Stimulated activated CD4-positive, alpha-beta T cell treated with anti-CD3 and anti-CD28 coated beads, Interleukin-15, amount 100 ng/mL, for 24 hours (primary cell): Measurements from ENCODE around the gene CHD6.

Experiments used
- DNase-seq: peaks from one replicate; pipeline ENCODE4 v3.0.0-alpha.2; 2020

The CHD6 gene

DNA sequence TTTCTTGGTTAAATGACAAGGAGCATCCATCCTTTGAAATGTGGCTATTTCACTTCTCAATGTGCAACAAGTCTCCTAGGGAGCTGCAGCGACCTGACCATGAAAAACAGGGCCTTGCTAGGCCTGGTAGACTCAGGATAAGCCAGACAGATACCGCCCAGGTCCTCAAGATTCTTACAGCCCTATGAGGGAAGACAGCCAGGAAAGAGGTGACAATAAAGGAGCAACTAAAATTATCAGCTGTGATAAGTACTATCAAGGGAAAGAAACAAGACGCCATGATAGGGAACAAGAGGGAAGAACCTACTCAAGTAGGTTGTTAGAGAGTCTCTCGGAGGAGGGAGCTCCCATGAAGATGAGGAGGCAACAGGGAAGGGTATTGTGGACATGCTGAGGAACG is 200.1 kb downstream of the CHD6 start:
- no peak for DNase-seq

DNA sequence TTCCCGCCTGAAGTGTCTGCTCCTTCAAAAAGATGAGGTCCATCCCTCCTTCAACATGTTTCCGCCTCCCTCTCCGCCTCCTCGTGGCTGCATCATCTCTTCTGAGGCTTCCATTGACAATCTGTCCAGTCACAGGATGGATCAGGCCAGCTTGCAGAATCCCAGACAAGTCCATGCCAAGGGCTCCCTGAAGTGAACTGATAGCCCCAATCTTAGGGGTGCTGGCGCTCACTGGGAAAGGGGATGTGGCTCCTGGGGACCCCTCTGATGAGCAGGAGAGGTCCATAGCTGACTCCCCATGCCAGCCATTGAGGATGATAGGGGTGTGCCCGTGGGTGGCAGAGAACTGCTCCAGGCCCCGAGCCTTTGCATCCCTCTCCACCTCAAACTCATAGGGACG is 203.0 kb downstream of the CHD6 start:
- DNase-seq: no peak

DNA sequence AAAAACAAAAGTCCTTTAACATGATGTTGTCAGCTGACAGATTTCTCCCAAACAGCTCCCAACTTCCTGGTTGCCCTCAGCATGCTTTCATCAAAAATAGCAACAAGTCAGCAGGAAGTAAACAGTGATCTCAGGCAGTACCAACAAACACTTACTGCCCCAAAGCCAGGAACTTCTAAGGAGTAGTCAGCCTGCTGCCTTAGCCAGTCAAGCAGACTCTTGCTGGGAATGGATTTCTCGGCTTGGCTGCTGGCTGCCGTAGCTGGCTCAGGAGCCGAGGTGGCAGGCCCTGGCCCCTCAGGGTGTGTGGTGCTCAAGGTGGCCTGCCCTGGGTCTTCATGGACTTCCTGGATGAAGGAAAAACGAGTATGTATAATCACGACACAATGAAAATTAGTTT is 205.0 kb downstream of the CHD6 start:
- no peak for DNase-seq

DNA sequence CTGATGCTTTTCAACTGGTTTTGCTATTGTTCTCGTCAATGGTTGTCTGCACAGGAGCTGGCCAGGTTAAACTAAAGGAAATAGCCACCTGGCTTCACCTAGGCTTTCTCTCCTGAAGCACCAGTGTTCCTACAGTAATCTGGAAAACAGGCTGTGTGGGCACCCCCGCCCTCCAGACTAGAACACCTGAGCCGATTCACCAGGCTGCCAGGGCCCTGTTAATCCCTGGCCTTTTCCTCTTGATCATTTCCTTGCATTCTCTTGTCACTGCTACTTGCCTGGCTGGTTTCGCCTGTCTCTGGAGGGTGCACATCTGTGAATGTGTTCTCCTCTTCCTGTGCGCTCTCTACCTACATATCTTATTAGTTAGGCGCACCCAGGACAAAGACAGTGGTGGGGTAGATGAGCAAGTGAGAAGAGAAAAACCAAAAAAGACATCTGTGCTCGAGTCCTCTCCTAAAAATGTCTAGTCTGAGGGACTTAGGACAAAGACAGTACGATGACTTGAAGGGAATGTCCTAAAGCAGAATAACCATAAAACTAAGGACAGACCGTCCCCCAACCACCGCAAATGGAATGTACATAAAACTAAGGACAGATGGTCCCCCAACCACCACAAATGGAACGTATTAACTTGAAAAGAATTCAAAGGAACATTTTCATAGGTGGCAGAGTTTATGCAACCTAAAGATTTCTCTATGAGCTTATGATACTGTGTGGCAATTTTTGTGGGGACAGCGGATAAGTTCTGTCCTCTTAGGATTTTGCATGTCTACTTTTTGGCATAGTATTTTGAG is 205.7 kb downstream of the CHD6 start:
- no peak for DNase-seq

DNA sequence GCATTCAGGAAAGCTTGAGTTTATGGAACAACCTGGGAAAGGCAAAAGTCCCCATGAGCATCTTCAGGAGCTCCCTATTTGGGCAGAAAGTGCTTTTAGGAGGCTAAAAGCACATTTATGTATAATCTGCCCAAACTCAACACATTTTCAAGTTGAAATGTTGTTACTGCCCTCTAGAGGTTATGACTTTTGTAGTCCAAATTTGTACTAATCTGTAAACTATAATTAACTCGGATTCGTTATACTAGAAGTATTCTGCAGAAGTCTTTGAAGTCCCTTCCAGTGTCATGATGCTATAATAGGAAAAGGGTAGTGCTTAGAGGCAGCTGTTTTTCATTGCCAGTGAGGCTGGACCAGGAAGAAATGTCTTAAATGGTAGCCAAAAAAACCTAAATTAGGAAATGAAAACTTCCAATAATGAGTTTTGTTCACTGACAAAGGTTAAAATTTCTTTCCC is 206.8 kb downstream of the CHD6 start:
- no peak for DNase-seq

DNA sequence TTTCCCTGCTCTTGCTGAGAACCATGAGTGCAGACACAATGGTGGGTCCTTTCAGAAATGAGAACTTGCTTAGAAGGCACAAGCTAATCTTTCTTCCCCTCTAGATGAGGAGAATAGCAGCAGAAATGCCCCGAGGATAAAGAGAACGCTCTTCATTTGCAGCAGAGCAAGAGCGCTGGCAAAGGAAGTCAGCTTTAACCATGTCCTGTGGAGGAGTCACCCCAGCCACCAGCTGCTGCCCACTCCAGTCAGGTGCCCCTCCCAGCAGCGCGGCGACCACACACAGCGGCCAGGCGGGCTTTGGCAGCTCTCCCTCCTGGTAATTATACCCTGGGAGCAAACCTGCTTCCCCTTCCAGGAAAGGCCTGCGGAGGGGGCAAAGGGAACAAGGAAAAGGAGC is 209.2 kb downstream of the CHD6 start:
- DNase-seq: no peak

DNA sequence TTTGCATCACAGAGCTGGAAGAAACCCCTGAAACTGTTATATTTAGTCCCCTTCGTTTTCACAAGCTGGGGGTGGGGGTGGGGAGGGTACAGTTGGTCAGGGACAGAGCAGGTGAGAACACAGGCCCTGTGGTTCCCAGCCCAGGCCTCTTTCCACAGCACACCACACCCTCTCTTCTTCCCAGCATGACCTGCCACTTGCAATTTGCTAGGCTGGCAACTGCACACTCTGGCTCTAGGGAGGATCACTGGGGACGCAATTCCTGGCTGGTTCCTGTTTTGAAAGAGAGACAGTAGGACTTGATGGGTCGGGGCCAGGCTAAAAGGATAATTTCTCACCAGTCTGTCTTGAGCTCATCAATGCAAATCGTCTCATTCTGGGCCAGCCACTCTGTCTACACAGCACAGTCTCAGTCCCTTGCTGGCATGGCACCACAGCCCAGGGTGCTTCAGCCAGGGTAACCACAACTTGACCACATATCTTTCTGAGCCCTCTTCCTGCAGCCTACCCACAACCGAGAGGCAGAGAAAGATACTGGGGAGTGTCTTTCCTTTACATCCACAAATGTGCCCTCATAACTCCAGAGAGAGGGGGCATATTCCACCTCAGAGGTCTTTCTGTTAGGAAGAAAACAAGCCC is 209.9 kb downstream of the CHD6 start:
- no peak for DNase-seq

DNA sequence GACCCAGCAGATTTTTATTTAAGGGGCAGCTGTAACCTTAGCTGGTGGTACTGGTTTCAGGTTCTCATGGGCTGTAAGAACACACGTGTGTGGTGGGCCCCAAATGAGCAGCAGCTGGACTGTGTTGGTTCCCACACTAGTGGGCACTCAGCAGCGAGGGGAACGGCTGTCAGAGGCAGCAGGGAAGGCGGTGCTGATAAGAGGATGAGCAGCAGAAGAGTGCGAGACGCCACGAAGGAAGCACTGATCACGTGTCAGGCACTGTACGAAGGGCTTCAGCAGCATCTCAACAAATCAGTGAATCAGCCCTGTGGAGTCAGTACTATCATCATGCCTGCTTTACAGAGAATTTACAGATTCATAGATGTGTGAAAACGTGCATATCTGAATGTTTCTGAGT is 210.6 kb downstream of the CHD6 start:
- no peak for DNase-seq

DNA sequence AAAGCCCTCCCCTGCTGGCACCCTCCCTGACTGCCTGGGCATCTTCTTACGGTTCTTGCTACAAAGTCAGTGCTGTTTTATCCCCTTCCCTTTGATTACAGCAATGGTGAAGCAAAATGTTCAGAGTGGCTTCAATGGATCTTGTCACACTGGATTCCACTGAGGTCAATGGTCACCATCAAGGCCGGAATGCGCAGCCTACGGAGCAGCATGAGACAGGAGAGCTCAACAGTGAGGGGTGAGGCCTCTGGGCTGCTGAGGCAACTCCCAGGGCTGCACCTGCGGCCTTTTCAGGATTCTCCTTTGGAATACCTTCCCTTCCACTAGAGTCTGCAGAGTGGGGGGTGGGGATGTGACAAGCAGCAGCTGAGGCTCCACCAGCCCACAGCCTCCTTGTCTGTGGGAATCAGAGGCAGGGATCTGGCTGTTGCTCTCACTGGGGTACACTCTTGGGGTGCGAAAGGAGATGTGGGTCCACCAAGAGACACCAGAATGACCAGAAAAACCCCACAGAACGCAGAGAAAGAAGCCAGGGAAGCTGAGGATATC is 211.2 kb downstream of the CHD6 start:
- no peak for DNase-seq

DNA sequence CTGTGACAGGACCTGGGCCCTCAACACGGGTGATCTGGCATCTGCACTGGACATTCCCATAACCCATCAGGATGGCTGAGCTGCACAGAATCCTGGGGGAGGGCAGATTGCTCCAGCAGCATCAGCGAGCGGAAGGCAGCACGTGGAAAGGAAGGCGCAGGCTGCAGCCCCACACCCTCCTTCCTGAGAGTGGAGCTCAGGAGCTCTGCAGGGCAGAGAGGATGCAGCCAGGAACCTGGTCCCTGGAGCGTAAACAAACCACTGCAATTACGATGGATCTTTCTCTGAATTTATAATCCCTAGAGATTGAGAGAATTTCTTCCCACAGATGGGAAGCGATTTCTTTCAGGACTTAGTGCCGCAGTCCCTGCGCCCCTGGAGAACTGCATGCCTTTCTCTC is 211.8 kb downstream of the CHD6 start:
- no peak for DNase-seq

DNA sequence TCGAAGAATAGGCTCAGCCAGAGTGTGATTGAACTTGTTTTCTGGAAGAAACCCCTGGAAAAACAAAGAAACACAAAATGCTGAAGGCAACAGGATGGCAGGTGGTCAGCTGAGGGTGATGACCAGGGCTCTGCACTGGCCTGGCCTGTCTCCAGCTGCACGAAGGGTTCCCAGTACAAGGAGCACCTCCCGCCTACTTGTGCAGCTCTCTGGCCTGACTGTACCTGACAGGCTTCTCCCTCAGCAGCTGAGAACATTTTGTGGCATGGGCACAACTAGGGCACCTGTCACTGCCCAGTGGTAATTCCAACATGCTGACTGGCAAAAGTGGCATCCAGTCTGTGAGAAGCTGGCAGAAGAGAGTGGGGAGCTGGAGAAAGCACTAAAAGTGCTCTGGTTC is 212.7 kb downstream of the CHD6 start:
- no peak for DNase-seq

DNA sequence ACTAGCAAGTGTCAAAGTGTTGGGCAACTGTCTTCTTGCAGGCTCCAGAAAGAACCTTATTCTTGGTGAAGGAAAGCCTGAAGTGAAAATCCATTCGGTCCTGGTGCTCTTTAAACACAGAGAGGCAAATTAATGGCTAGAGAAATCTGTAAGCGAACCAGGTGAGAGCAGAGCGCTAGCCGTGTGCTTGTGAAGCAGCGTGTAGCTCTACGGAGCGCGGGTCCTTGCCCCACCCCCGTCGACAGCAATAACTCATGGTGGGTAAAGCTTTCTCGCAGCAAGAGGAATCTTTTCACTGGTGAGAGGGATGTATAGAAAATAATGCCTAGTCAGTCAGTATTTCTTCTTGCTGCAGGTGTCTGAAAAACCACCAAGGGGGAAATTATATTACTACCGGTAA is 214.6 kb downstream of the CHD6 start:
- DNase-seq: no peak

DNA sequence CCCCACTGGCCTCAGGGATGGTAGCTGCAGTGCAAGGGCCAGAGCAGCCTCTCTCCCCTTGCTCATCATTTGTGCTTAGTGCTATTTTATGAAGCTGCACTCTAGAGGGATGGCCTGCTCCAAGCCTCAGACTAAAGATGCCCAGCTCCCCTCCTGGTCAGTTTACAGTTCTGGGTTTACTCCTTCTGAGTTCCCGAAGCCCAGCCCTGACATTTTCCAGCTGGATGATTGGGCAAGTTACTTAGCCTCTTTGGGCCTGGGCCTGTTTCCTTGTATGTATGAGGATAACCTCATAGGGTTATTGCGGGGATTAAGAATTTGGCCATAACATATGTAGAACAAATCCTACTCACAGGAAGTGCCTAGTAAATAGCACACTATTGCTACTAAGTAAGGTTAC is 219.8 kb downstream of the CHD6 start:
- no peak for DNase-seq

DNA sequence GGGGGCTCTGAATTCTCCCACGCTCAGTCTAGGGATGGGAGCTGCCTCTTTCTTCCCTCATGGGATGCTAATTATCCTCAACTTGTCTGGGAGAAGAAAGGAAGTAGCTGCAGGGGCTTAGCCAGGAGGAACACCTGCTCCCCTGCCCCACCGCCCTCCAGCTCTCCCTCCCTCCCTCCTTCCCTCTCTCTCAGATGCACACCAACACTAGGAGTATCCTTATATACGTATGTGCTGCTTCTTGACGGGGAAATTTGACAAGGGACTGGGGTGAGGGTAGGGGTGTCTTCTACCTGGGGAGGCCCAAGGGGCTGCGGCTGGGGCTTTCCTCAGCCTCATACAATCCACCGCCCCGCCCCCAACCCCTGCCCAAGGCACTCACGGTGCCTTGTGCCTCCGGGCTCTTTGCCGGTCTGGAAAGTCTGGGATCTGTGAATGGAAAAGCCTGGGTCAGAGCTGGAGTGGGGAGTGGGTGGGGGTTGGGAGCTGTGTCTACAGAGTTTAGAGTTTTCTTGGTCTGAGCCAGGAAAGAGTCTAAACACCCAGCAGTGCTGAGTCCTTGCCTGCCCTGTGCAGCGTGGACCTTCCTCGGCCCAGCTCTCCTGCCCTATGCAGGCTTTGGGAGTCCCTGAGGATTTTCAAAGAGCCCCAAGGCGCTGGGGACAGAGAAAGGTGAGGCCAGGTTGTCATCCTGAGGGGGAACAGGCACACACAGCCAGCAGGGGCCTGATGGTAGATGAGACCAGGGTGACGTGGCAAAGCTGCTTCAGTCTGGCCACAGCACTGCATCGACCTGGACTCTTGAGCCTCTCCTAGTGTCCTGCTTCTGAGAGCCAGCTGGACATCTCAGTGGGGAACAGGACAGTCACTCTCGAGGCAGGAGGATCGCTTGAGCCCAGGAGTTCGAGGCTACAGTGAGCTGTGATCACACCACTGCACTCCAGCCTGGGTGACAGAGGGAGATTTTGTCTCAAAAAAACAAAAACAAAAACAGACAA is 222.2 kb downstream of the CHD6 start:
- DNase-seq: no peak

DNA sequence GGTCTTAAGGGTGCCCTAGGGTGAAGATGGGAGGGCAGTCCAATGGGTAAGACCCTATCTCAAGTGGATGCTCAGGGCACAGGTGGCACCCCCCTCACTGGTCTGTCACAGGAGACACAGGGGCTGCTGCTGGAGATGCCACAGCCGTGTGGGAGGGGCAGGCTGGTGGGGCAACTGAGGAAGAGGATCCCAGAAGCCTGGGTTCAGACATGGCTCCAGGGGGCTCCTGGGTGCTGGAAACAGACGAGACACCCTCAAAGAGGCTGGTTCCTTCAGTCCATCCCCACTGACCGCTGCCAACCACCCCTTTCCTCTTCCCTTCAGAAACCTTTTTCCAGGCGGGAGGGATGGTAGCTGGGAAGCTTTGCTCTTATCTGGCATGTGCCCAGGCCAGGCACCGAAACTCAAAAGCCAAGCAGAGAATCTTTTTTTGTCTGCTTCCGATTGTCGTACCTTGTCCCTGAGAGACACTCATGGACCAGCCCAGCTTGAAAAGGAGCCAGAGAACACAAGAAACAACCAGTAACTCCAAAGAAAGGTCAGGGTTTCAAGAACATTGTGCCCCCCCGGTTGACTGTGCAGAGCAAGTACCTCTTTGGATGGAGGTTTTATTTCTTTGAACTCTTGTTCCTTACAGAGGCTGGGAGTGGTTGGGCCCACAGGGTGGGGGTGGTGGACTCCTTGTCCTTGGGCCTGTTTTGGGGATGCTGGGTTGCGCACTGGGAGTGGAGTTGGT is 223.1 kb downstream of the CHD6 start:
- DNase-seq: no peak

DNA sequence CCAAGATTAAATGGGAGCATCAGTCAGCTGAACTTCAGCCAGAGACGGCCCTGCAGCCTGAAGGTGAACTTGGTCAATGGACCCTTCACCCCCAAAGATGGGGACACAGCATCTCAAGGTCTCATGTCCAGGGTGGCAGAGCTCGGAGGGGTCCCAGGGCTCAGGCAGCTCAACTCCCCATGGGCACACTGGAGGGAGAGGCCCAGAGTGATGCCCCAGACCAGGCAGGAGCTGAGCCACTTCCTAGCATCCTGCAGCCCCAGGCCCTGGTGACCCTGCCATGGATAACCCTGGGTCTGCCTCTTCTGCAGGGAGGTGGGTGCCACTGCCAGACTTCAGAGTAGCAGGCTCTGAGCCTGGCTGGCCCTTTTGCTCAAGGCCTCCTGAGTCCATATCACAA is 224.1 kb downstream of the CHD6 start:
- DNase-seq: no peak

DNA sequence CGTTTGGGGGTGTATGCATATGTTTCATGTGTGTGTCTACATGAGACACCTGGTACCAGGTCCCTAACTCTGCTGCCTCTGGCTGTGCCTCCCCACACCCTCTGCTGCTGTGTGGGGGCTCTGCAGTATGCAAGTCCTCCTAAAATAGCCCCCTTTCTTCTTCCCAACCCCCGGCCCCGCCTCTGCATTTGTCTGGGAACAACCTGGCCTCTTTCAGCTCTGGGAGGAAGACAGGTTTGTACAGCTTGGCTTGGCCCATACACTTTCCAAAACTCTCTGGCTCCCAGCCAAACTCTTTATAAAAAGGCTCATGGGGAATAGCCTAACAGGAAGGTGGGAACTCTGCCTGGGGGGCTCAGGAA is 224.5 kb downstream of the CHD6 start:
- DNase-seq: no peak

DNA sequence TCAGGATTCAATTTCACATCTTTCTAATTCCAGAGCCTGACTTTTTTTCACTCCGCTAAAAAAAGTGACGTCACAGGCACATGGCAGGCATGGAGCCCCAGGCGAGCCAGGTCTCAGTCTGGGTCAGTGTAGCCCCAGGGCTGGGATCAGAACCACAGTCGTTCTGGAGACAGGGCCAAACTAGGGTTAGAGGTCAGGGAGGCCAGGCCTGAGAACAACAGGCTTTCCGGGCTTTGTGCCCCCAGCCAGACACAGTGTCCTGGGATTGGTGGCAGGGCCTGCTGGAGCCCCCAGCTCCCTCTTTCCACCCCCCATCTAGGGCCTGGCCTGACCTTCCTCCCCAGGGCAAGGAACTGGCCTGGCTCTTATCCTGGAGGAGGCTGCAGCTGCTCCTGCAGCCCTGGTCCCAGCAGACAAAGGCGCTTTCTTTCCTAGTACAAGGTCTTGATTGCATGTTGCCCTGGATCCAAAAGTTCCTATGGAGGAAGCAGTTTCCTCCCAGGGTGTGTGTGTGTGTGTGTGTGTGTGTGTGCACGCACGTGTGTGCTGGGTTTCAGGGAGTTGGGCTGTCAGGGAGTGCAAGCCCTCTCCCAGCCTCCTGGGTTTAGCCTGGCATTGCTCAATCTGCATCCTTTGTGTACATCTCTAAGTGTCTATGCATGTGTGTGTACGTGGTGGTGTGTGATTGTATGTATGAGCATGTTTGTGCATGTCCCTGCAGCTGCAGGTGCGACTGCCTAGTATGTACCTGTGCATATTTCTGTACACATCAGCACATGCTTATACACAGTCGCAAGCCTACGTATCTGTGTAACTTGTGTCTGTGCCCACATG is 225.1 kb downstream of the CHD6 start:
- DNase-seq: no peak

DNA sequence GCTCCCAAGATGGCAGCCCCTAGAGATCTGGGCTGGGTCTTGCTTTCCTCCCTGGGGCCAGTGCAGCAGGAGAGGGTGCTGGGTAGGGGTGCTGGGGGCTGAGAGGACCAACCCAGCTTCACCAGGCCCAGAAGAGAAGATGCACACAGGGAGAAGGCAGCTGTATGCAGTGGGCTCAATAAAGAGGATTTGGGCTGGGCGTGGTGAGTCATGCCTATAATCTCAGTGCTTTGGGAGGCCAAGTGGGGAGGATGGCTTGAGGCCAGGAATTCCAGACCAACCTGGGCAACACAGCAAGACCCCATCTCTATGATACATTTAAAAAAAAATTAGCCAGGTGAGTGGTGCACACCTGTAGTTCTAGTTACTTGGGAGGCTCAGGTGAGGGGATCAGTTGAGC is 225.9 kb downstream of the CHD6 start:
- DNase-seq: no peak

DNA sequence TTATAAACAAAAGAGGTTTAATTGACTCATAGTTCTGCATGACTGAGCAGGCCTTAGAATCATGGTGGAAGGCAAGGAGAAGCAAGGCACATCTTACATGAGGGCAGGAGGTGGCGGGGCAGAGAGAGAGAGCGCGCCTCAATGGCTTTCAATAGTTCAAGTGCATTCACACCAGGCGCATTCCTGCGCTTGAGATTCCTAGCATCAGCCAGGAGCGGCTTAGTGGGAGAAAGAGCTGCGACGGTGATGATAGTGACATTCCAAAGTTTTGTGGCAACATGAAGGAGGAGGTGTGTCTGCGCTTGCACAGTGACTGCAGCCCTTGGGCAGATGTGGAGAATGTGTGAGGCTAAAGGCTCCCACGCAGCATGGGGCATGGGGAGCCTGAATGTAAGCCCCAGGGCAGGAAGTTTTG is 226.6 kb downstream of the CHD6 start:
- DNase-seq: no peak

DNA sequence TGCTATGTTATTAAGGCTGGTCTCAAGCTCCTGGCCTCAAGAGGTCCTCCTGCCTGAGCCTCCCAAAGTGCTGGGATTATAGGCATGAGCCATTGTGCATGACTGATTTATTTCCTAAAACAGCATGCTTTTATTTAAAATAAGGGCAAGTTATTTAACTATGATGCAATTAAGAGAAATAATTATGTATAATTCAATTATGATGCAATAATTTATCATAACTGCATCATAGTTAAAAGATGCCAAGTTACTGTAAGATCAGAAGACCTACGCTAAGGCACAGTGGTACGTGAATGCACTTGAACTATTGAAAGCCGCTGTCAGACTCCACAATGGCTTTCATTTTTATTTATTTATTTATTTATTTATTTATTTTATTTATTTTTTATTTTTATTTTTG is 227.3 kb downstream of the CHD6 start:
- no peak for DNase-seq

DNA sequence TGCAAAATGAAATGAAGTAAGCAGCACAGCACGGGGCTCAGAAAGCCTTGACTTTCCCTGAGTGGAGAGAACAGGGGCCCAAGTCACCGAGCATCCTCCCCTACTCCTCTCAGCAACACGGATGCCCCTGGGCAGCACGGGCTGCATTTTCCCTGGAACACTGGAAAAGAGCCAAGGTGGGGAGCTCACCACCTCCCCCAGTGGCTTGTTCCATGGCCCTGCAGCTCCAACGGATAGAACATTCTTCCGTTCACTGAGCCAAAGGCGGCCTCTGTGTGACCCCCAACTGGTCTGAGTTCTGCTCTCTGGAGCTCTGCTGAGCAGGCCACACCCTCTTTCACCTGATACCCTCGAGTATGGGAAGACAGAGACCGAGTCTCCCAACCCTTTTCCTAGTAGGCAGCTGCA is 230.7 kb downstream of the CHD6 start:
- DNase-seq: no peak
